GM21390 (cell line): ENCODE data around the gene KIF4B.

ENCODE experiments used
- ATAC-seq: cut with Tn5 transposase; IDR thresholded peaks from one replicate; pipeline ENCODE4 v1.9.1; 2021; ENCODE audit not compliant: unreplicated experiment

The KIF4B gene

GRCh38 chr5:155053501-155053900 lies 39.9 kb downstream of the KIF4B start:
- ATAC-seq = no peak

- ATAC-seq = no peak
Measured at GRCh38 chr5:155056644-155057269, 43.2 kb downstream of the KIF4B start.

GRCh38 chr5:155057626-155058025 lies 44.1 kb downstream of the KIF4B start:
- no peak for ATAC-seq

DNA sequence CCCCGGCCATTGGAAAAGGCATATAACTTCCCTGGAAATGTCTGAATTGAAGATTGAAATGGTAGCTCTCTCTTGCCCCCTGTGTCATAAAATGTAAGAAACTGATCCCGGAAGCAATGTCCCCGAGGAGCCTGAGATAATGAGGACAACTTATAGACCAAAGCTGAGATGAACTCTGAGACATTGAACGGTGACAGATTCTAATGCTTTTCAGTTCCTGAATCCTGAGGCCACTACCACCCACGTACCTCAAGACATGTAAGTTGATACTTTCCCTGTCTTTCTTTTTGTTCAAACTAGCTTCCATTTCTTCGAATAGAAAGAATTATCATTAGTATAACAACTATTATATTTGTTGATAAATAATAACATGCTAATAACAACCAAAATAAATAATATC lies 51.0 kb downstream of the KIF4B start:
- ATAC-seq = peak; percentile 45

DNA sequence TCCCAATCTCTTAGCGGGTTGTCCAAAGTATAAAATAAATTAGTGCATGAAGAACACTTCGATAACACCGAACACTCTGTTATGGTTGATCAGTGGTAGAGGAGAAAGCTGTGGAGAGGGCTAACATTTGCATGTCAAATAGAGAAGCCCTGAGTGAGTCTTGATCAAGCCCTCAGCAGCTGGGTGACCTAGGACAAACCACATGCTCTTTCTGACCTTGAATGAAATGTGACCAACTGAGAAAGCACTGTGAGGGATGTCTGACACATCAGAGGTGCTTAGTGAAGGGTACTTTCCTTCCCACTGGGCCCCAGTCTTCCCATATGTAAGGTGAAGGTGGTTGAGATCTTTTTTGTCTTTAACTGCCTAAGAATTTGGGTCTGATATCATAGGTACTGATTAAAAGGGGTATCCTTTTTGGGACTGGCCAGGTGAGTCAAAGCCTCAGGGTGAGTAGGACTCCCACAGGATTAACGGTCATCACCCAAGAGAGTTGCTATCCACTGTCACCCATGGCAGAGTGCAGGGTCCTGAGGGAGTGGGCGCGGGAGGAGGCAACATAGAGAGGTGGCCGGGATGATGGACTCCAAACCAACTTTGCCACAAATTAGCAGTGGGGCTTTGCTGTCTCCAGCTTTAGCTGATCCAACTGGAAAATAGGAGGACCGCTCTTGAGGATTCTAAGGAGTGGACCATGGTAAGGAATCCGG lies 53.5 kb downstream of the KIF4B start:
- no peak for ATAC-seq
